SK-N-SH (cell line): Measurements from ENCODE around the gene PARD3. TPM values are rescaled to one million over a fixed set of nuclear protein-coding genes. Genes with fewer than 3 reads are reported as not detected.

Experiments used
- CTCF ChIA-PET: fragments of 300-600, 350-600 bp; formaldehyde crosslinking; extraction: SDS; loops from one replicate; lab custom pipeline; 2021; lab: Yijun Ruan, JAX
- POLR2A ChIA-PET: fragments of 350-600 bp; sonication (Branson Sonifier 250); formaldehyde crosslinking; extraction: SDS; loops from one replicate; lab custom pipeline; 2020; ENCODE audit warnings: antibody characterized with exemption, inconsistent platforms; lab: Yijun Ruan, JAX
- DNase-seq: peaks from one replicate; pipeline ENCODE4 v3.0.0; 2012
- H2AFZ ChIP-seq: fragments of 200-600 bp; sonication (generic); 2 replicates; pipeline ENCODE4 v1.8.1; 2016; ENCODE audit warnings: antibody characterized with exemption, mild to moderate bottlenecking, low read depth
- H3F3A ChIP-seq: fragments of 200-600 bp; sonication (generic); replicated peaks from 2 replicates; pipeline ENCODE3; 2016; ENCODE audit warnings: antibody characterized with exemption, mild to moderate bottlenecking; ENCODE audit not compliant: insufficient read depth
- H3K27ac ChIP-seq, 2 experiments: fragments of 200-500 bp in 1 of 2; fragments of 200-600 bp in 1 of 2; sonication (Bioruptor generic) in 1 of 2; sonication (generic), shearing (Covaris generic) in 1 of 2; 2 replicates each; pipeline versions ENCODE4 v1.5.1 to v1.6.1; 2014 to 2016; ENCODE audit warnings: low read depth in 2 of 2, inconsistent platforms in 1 of 2, low read length in 1 of 2, mild to moderate bottlenecking in 1 of 2, mixed read lengths in 1 of 2
- H3K27me3 ChIP-seq: fragments of 200-600 bp; sonication (generic), shearing (Covaris generic); 2 replicates; pipeline ENCODE4 v1.6.1; 2016; ENCODE audit warnings: mixed run types; ENCODE audit not compliant: insufficient read depth
- H3K36me3 ChIP-seq, 2 experiments: fragments of 200-500 bp in 1 of 2; fragments of 200-600 bp in 1 of 2; sonication (Bioruptor generic) in 1 of 2; sonication (generic) in 1 of 2; replicated peaks in 1 of 2; 2 replicates each; pipeline versions ENCODE3 to v1.5.1; 2014 to 2016; ENCODE audit warnings: low read length in 1 of 2, mild to moderate bottlenecking in 1 of 2; ENCODE audit not compliant: insufficient read depth in 2 of 2, control insufficient read depth in 1 of 2
- H3K4me1 ChIP-seq, 2 experiments: fragments of 200-500 bp in 1 of 2; fragments of 200-600 bp in 1 of 2; sonication (Bioruptor generic) in 1 of 2; sonication (generic), shearing (Covaris generic) in 1 of 2; 2 replicates each; pipeline versions ENCODE4 v1.5.1 to v1.6.1; 2014 to 2016; ENCODE audit warnings: low read depth in 1 of 2, low read length in 1 of 2, mixed run types in 1 of 2; ENCODE audit not compliant: insufficient read depth in 2 of 2, control insufficient read depth in 1 of 2
- H3K4me2 ChIP-seq: fragments of 200-600 bp; sonication (generic), shearing (Covaris generic); 2 replicates; pipeline ENCODE4 v1.6.1; 2017; ENCODE audit warnings: mixed run types
- H3K4me3 ChIP-seq, 2 experiments: fragments of 200-500 bp in 1 of 2; fragments of 200-600 bp in 1 of 2; sonication (Bioruptor generic) in 1 of 2; sonication (generic), shearing (Covaris generic) in 1 of 2; 2 replicates each; pipeline versions ENCODE4 v1.5.1 to v1.8.1; 2014 to 2016; ENCODE audit warnings: low read depth in 2 of 2, inconsistent platforms in 1 of 2, low read length in 1 of 2, mild to moderate bottlenecking in 1 of 2, mixed read lengths in 1 of 2, moderate library complexity in 1 of 2
- H3K79me2 ChIP-seq: fragments of 200-600 bp; sonication (generic); 2 replicates; pipeline ENCODE4 v1.8.1; 2017; ENCODE audit warnings: mild to moderate bottlenecking; ENCODE audit not compliant: insufficient read depth
- H3K9ac ChIP-seq: fragments of 200-600 bp; sonication (generic); 2 replicates; pipeline ENCODE4 v1.6.1; 2017; ENCODE audit warnings: mixed run types
- H3K9me2 ChIP-seq: fragments of 200-600 bp; sonication (generic); 2 replicates; pipeline ENCODE4 v1.6.1; 2017; ENCODE audit warnings: mixed run types
- H3K9me3 ChIP-seq: fragments of 200-600 bp; sonication (generic); 2 replicates; pipeline ENCODE4 v1.6.1; 2017; ENCODE audit warnings: mixed run types, mild to moderate bottlenecking, moderate library complexity
- H4K20me1 ChIP-seq: fragments of 200-600 bp; sonication (generic); 2 replicates; pipeline ENCODE4 v1.6.1; 2017; ENCODE audit warnings: mild to moderate bottlenecking, mixed run types; ENCODE audit not compliant: insufficient read depth
- CHD2 ChIP-seq: fragments of 150-350 bp; IDR thresholded peaks from 2 replicates; pipeline ENCODE4 v1.6.1; 2018; ENCODE audit warnings: low read length; ENCODE audit not compliant: partially characterized antibody
- EZH2phosphoT487 ChIP-seq: fragments of 200-600 bp; sonication (generic); IDR thresholded peaks from 2 replicates; pipeline ENCODE4 v1.6.1; 2017; ENCODE audit warnings: low read depth, mixed run types, mild to moderate bottlenecking, antibody characterized with exemption, moderate library complexity, borderline replicate concordance
- FOSL2 ChIP-seq: IDR thresholded peaks from 2 replicates; pipeline ENCODE4 v1.4.0; 2012; ENCODE audit warnings: low read depth, mild to moderate bottlenecking, moderate library complexity, borderline replicate concordance
- FOXJ3 ChIP-seq: sonication (generic); formaldehyde crosslinking; IDR thresholded peaks from 2 replicates; pipeline ENCODE4 v1.5.1; 2020; ENCODE audit warnings: mild to moderate bottlenecking, missing genetic modification reagents
- FOXM1 ChIP-seq: IDR thresholded peaks from 2 replicates; pipeline ENCODE4 v1.4.0; 2012; ENCODE audit warnings: low read depth, mild to moderate bottlenecking
- GABPA ChIP-seq: IDR thresholded peaks from 2 replicates; pipeline ENCODE4 v1.4.0; 2012; ENCODE audit warnings: low read depth, mild to moderate bottlenecking
- GATA2 ChIP-seq: sonication (generic); formaldehyde crosslinking; IDR thresholded peaks from 2 replicates; pipeline ENCODE4 v1.5.0; 2020; ENCODE audit warnings: mild to moderate bottlenecking, missing genetic modification reagents
- JUND ChIP-seq: IDR thresholded peaks from 2 replicates; pipeline ENCODE4 v1.4.0; 2012
- MEF2A ChIP-seq: IDR thresholded peaks from 2 replicates; pipeline ENCODE4 v1.4.0; 2012; ENCODE audit warnings: low read depth, borderline replicate concordance
- NRF1 ChIP-seq: IDR thresholded peaks from 2 replicates; pipeline ENCODE4 v1.6.1; 2012; ENCODE audit warnings: low read depth, mild to moderate bottlenecking, low read length
- POLR2AphosphoS5 ChIP-seq: IDR thresholded peaks from 2 replicates; pipeline ENCODE4 v1.6.1; 2012; ENCODE audit warnings: low read depth, low read length
- RAD21 ChIP-seq: IDR thresholded peaks from 2 replicates; pipeline ENCODE4 v1.6.1; 2012; ENCODE audit warnings: mild to moderate bottlenecking, low read length
- RCOR1 ChIP-seq: fragments of 150-350 bp; IDR thresholded peaks from 2 replicates; pipeline ENCODE4 v1.6.1; 2017; ENCODE audit warnings: antibody characterized with exemption, low read length
- SIN3A ChIP-seq: IDR thresholded peaks from 2 replicates; pipeline ENCODE4 v1.6.1; 2012; ENCODE audit warnings: low read depth, mild to moderate bottlenecking, low read length, moderate library complexity, borderline replicate concordance
- SMC3 ChIP-seq: IDR thresholded peaks from 2 replicates; pipeline ENCODE4 v1.6.1; 2012; ENCODE audit warnings: low read depth, low read length, improper control_type of control experiment
- WGBS: methylation state at CpG from one replicate; pipeline ENCODE4 v1.1.6; 2017; ENCODE audit warnings: low lambda C conversion rate; 5-methylcytosine and 5-hydroxymethylcytosine counted together
- polyA plus RNA-seq, 3 experiments: library from polyadenylated mRNA; depleted of rRNA; stranded (reverse); fragments of >200 nt; gene quantifications; 2 replicates each; pipeline ENCODE4 v1.2.3, GENCODE V29; 2012
- TF ChIP-seq, protein P1 (sequence below): IDR thresholded peaks from 2 replicates; pipeline ENCODE4 v1.4.0; 2012; ENCODE audit warnings: low read depth, borderline replicate concordance
- TF ChIP-seq, protein P2 (sequence below): fragments of 200-600 bp; sonication (generic); IDR thresholded peaks from 2 replicates; pipeline ENCODE4 v1.6.1; 2017; ENCODE audit warnings: antibody characterized with exemption, mild to moderate bottlenecking, moderate library complexity
- TF ChIP-seq, protein P3 (sequence below): fragments of 150-350 bp; IDR thresholded peaks from 2 replicates; pipeline ENCODE4 v1.6.1; 2016; ENCODE audit warnings: mild to moderate bottlenecking, low read depth, low read length

Gene PARD3
- polyA plus RNA-seq, 1 of the 3 experiments (the other 2 are of a cell fraction), result 29.4 TPM

DNA sequence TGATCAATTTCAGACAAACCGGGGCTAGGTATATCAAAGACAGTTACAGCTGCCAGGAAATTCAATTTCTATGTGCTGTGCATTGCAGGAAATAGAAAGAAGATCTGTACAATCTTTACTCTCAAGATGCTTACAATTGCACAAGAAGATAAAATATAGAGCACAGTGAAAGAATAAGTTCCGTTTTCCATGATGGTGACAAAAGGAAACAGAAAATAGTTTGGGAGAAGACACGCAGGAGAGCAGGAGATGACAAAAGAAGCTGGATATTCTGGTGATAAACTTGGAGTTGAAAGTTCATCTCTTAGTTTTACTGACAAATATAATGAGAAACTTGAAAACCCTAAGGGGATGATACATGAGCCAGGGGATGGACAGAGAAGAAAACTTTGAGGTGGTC lies 646.0 kb downstream of the PARD3 start (continued):
- TF ChIP-seq, protein P1, sequence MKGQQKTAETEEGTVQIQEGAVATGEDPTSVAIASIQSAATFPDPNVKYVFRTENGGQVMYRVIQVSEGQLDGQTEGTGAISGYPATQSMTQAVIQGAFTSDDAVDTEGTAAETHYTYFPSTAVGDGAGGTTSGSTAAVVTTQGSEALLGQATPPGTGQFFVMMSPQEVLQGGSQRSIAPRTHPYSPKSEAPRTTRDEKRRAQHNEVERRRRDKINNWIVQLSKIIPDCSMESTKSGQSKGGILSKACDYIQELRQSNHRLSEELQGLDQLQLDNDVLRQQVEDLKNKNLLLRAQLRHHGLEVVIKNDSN, result no peak
- TF ChIP-seq CHD2 (no peak), FOXM1 (no peak)

DNA sequence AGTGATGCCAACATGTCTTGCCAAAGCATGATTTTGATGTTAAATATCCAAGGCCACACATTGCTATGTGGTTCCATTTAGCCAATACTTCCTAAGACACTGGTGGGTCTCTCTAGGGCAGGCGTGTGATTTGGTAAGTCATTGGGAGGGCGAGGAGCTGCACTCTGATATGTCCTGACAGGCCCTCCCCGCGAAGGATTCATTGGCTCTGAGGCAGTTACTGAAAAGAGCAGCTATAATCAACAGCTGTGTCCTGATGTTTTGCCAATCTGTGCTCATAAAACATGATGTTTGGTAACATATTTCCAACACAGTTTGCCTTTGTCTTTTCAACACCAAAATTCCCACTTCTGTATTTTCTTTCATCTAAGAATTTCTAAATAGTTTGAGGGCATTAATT lies 646.7 kb downstream of the PARD3 start:
- Histone ChIP-seq H3K79me2 (no peaks in the 10 kb centered on the region), H3K4me1 (peaks cover 0 to 8% of the 10 kb centered on the region in 2 experiments; a peak in 2 of 4 replicates), H3K9ac (no peak overlapping the region), H3K9me3 (no peaks in the 10 kb centered on the region), H3K9me2 (no peaks in the 10 kb centered on the region), H3F3A (peaks cover 5% of the 10 kb centered on the region), H3K4me2 (no peak overlapping the region), H3K27ac (no peak overlapping the region), H3K27me3 (no peaks in the 10 kb centered on the region), H3K36me3 (no peaks in the 10 kb centered on the region), H3K4me3 (no peak overlapping the region), H2AFZ (no peak overlapping the region), H4K20me1 (no peaks in the 10 kb centered on the region)
- no peak for DNase-seq
- 91% methylated on average over 4 of the region's 4 CpGs for WGBS
- ChIA-PET POLR2A (no interaction called here), CTCF (no interaction called here)
- TF ChIP-seq SIN3A, result no peak
- TF ChIP-seq RAD21, result no peak

DNA sequence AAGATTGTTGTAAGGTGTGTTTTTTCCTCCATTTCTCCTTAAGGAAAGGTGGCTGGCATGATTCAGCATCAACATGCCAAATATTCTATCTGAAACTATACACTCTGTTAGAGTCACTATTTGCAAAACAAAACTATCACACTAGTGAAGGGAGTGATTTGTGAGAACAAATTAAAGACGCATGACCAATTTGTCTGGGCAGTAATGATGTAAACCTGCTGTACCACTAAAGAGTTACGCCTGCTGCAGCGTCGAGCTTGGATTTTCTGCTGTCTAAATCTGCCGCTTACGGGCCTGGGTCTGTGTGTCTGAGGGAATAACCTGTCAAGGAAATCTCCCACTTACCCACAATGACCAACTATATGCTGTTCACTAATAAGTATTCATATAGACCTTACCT lies 648.3 kb downstream of the PARD3 start:
- no peaks in the 10 kb centered on the region; a peak in 2 of 4 replicates for H3K4me1 ChIP-seq
- DNase-seq, result no peak
- no peak overlapping the region for H3K27ac ChIP-seq
- no peaks in the 10 kb centered on the region for H3K9me2 ChIP-seq
- WGBS, result 89% methylated on average over 6 of the region's 6 CpGs
- POLR2A ChIA-PET, result interaction anchor here (0.6 kb wide), 1 partner anchor 129 kb away, joined by 5 read pairs; no protein-coding TSS in a partner anchor
- no peaks in the 10 kb centered on the region for H3K27me3 ChIP-seq
- H3K9me3 ChIP-seq, result no peaks in the 10 kb centered on the region
- no peak overlapping the region for H3K4me2 ChIP-seq
- H3K36me3 ChIP-seq, result no peaks in the 10 kb centered on the region
- peaks cover 7% of the 10 kb centered on the region for H3F3A ChIP-seq
- TF ChIP-seq NRF1 (no peak), SMC3 (no peak), RAD21 (no peak), MEF2A (no peak), POLR2AphosphoS5 (no peak), GATA2 (no peak), RCOR1 (no peak), FOSL2 (no peak), CHD2 (no peak), GABPA (no peak), FOXJ3 (no peak), JUND (no peak), EZH2phosphoT487 (no peak)
- TF ChIP-seq, protein P2, sequence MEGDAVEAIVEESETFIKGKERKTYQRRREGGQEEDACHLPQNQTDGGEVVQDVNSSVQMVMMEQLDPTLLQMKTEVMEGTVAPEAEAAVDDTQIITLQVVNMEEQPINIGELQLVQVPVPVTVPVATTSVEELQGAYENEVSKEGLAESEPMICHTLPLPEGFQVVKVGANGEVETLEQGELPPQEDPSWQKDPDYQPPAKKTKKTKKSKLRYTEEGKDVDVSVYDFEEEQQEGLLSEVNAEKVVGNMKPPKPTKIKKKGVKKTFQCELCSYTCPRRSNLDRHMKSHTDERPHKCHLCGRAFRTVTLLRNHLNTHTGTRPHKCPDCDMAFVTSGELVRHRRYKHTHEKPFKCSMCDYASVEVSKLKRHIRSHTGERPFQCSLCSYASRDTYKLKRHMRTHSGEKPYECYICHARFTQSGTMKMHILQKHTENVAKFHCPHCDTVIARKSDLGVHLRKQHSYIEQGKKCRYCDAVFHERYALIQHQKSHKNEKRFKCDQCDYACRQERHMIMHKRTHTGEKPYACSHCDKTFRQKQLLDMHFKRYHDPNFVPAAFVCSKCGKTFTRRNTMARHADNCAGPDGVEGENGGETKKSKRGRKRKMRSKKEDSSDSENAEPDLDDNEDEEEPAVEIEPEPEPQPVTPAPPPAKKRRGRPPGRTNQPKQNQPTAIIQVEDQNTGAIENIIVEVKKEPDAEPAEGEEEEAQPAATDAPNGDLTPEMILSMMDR, result no peak
- TF ChIP-seq, protein P3, sequence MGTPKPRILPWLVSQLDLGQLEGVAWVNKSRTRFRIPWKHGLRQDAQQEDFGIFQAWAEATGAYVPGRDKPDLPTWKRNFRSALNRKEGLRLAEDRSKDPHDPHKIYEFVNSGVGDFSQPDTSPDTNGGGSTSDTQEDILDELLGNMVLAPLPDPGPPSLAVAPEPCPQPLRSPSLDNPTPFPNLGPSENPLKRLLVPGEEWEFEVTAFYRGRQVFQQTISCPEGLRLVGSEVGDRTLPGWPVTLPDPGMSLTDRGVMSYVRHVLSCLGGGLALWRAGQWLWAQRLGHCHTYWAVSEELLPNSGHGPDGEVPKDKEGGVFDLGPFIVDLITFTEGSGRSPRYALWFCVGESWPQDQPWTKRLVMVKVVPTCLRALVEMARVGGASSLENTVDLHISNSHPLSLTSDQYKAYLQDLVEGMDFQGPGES, result no peak
- no peaks in the 10 kb centered on the region for H4K20me1 ChIP-seq
- H2AFZ ChIP-seq, result no peak overlapping the region
- no peaks in the 10 kb centered on the region for H3K79me2 ChIP-seq
- no peak overlapping the region for H3K9ac ChIP-seq
- no peak overlapping the region for H3K4me3 ChIP-seq
- CTCF ChIA-PET, result no interaction called here
